SK-N-SH (cell line): Measurements from ENCODE around the gene LACTBL1. TPM values are rescaled to one million over a fixed set of nuclear protein-coding genes. Genes with fewer than 3 reads are reported as not detected.

ENCODE experiments used
- CTCF ChIA-PET: fragments of 300-600, 350-600 bp; formaldehyde crosslinking; extraction: SDS; loops from one replicate; lab custom pipeline; 2021; lab: Yijun Ruan, JAX
- POLR2A ChIA-PET: fragments of 350-600 bp; sonication (Branson Sonifier 250); formaldehyde crosslinking; extraction: SDS; loops from one replicate; lab custom pipeline; 2020; ENCODE audit warnings: antibody characterized with exemption, inconsistent platforms; lab: Yijun Ruan, JAX
- DNase-seq: peaks from one replicate; pipeline ENCODE4 v3.0.0; 2012
- H2AFZ ChIP-seq: fragments of 200-600 bp; sonication (generic); 2 replicates; pipeline ENCODE4 v1.8.1; 2016; ENCODE audit warnings: antibody characterized with exemption, mild to moderate bottlenecking, low read depth
- H3F3A ChIP-seq: fragments of 200-600 bp; sonication (generic); replicated peaks from 2 replicates; pipeline ENCODE3; 2016; ENCODE audit warnings: antibody characterized with exemption, mild to moderate bottlenecking; ENCODE audit not compliant: insufficient read depth
- H3K27ac ChIP-seq, 2 experiments: fragments of 200-500 bp in 1 of 2; fragments of 200-600 bp in 1 of 2; sonication (Bioruptor generic) in 1 of 2; sonication (generic), shearing (Covaris generic) in 1 of 2; 2 replicates each; pipeline versions ENCODE4 v1.5.1 to v1.6.1; 2014 to 2016; ENCODE audit warnings: low read depth in 2 of 2, inconsistent platforms in 1 of 2, low read length in 1 of 2, mild to moderate bottlenecking in 1 of 2, mixed read lengths in 1 of 2
- H3K27me3 ChIP-seq: fragments of 200-600 bp; sonication (generic), shearing (Covaris generic); 2 replicates; pipeline ENCODE4 v1.6.1; 2016; ENCODE audit warnings: mixed run types; ENCODE audit not compliant: insufficient read depth
- H3K36me3 ChIP-seq, 2 experiments: fragments of 200-500 bp in 1 of 2; fragments of 200-600 bp in 1 of 2; sonication (Bioruptor generic) in 1 of 2; sonication (generic) in 1 of 2; replicated peaks in 1 of 2; 2 replicates each; pipeline versions ENCODE3 to v1.5.1; 2014 to 2016; ENCODE audit warnings: low read length in 1 of 2, mild to moderate bottlenecking in 1 of 2; ENCODE audit not compliant: insufficient read depth in 2 of 2, control insufficient read depth in 1 of 2
- H3K4me1 ChIP-seq, 2 experiments: fragments of 200-500 bp in 1 of 2; fragments of 200-600 bp in 1 of 2; sonication (Bioruptor generic) in 1 of 2; sonication (generic), shearing (Covaris generic) in 1 of 2; 2 replicates each; pipeline versions ENCODE4 v1.5.1 to v1.6.1; 2014 to 2016; ENCODE audit warnings: low read depth in 1 of 2, low read length in 1 of 2, mixed run types in 1 of 2; ENCODE audit not compliant: insufficient read depth in 2 of 2, control insufficient read depth in 1 of 2
- H3K4me2 ChIP-seq: fragments of 200-600 bp; sonication (generic), shearing (Covaris generic); 2 replicates; pipeline ENCODE4 v1.6.1; 2017; ENCODE audit warnings: mixed run types
- H3K4me3 ChIP-seq, 2 experiments: fragments of 200-500 bp in 1 of 2; fragments of 200-600 bp in 1 of 2; sonication (Bioruptor generic) in 1 of 2; sonication (generic), shearing (Covaris generic) in 1 of 2; 2 replicates each; pipeline versions ENCODE4 v1.5.1 to v1.8.1; 2014 to 2016; ENCODE audit warnings: low read depth in 2 of 2, inconsistent platforms in 1 of 2, low read length in 1 of 2, mild to moderate bottlenecking in 1 of 2, mixed read lengths in 1 of 2, moderate library complexity in 1 of 2
- H3K79me2 ChIP-seq: fragments of 200-600 bp; sonication (generic); 2 replicates; pipeline ENCODE4 v1.8.1; 2017; ENCODE audit warnings: mild to moderate bottlenecking; ENCODE audit not compliant: insufficient read depth
- H3K9ac ChIP-seq: fragments of 200-600 bp; sonication (generic); 2 replicates; pipeline ENCODE4 v1.6.1; 2017; ENCODE audit warnings: mixed run types
- H3K9me2 ChIP-seq: fragments of 200-600 bp; sonication (generic); 2 replicates; pipeline ENCODE4 v1.6.1; 2017; ENCODE audit warnings: mixed run types
- H3K9me3 ChIP-seq: fragments of 200-600 bp; sonication (generic); 2 replicates; pipeline ENCODE4 v1.6.1; 2017; ENCODE audit warnings: mixed run types, mild to moderate bottlenecking, moderate library complexity
- H4K20me1 ChIP-seq: fragments of 200-600 bp; sonication (generic); 2 replicates; pipeline ENCODE4 v1.6.1; 2017; ENCODE audit warnings: mild to moderate bottlenecking, mixed run types; ENCODE audit not compliant: insufficient read depth
- CHD2 ChIP-seq: fragments of 150-350 bp; IDR thresholded peaks from 2 replicates; pipeline ENCODE4 v1.6.1; 2018; ENCODE audit warnings: low read length; ENCODE audit not compliant: partially characterized antibody
- EP300 ChIP-seq, 2 experiments: IDR thresholded peaks; 2 replicates each; pipeline versions ENCODE4 v1.4.0 to v1.6.1; 2012; ENCODE audit warnings: borderline replicate concordance in 1 of 2, low read depth in 1 of 2, low read length in 1 of 2
- FOSL2 ChIP-seq: IDR thresholded peaks from 2 replicates; pipeline ENCODE4 v1.4.0; 2012; ENCODE audit warnings: low read depth, mild to moderate bottlenecking, moderate library complexity, borderline replicate concordance
- FOXM1 ChIP-seq: IDR thresholded peaks from 2 replicates; pipeline ENCODE4 v1.4.0; 2012; ENCODE audit warnings: low read depth, mild to moderate bottlenecking
- GABPA ChIP-seq: IDR thresholded peaks from 2 replicates; pipeline ENCODE4 v1.4.0; 2012; ENCODE audit warnings: low read depth, mild to moderate bottlenecking
- GATA2 ChIP-seq: sonication (generic); formaldehyde crosslinking; IDR thresholded peaks from 2 replicates; pipeline ENCODE4 v1.5.0; 2020; ENCODE audit warnings: mild to moderate bottlenecking, missing genetic modification reagents
- IRF3 ChIP-seq: fragments of 150-350 bp; IDR thresholded peaks from 2 replicates; pipeline ENCODE4 v1.6.1; 2016; ENCODE audit warnings: mild to moderate bottlenecking, low read depth, low read length
- JUND ChIP-seq: IDR thresholded peaks from 2 replicates; pipeline ENCODE4 v1.4.0; 2012
- MXI1 ChIP-seq: IDR thresholded peaks from 2 replicates; pipeline ENCODE4 v1.6.1; 2012; ENCODE audit warnings: mild to moderate bottlenecking, low read depth, low read length, improper control_type of control experiment
- NFIC ChIP-seq: IDR thresholded peaks from 2 replicates; pipeline ENCODE4 v1.4.0; 2012; ENCODE audit warnings: borderline replicate concordance
- PBX3 ChIP-seq: IDR thresholded peaks from 2 replicates; pipeline ENCODE4; 2012
- RAD21 ChIP-seq: IDR thresholded peaks from 2 replicates; pipeline ENCODE4 v1.6.1; 2012; ENCODE audit warnings: mild to moderate bottlenecking, low read length
- RCOR1 ChIP-seq: fragments of 150-350 bp; IDR thresholded peaks from 2 replicates; pipeline ENCODE4 v1.6.1; 2017; ENCODE audit warnings: antibody characterized with exemption, low read length
- REST ChIP-seq: IDR thresholded peaks from 2 replicates; pipeline ENCODE4 v1.6.1; 2012; ENCODE audit warnings: mild to moderate bottlenecking, low read depth, low read length, moderate library complexity
- RFX5 ChIP-seq: IDR thresholded peaks from 2 replicates; pipeline ENCODE4 v1.6.1; 2012; ENCODE audit warnings: mild to moderate bottlenecking, improper control_type of control experiment, low read length
- SIN3A ChIP-seq: IDR thresholded peaks from 2 replicates; pipeline ENCODE4 v1.6.1; 2012; ENCODE audit warnings: low read depth, mild to moderate bottlenecking, low read length, moderate library complexity, borderline replicate concordance
- SMC3 ChIP-seq: IDR thresholded peaks from 2 replicates; pipeline ENCODE4 v1.6.1; 2012; ENCODE audit warnings: low read depth, low read length, improper control_type of control experiment
- USF2 ChIP-seq: fragments of 150-350 bp; IDR thresholded peaks from 2 replicates; pipeline ENCODE4 v1.6.1; 2017; ENCODE audit warnings: antibody characterized with exemption, low read length, low read depth, borderline replicate concordance
- YY1 ChIP-seq: IDR thresholded peaks from 2 replicates; pipeline ENCODE4 v1.4.0; 2012; ENCODE audit warnings: low read depth, mild to moderate bottlenecking
- ZBTB33 ChIP-seq: IDR thresholded peaks from 2 replicates; pipeline ENCODE4 v1.4.0; 2012; ENCODE audit warnings: low read depth, borderline replicate concordance
- WGBS: methylation state at CpG from one replicate; pipeline ENCODE4 v1.1.6; 2017; ENCODE audit warnings: low lambda C conversion rate; 5-methylcytosine and 5-hydroxymethylcytosine counted together
- polyA plus RNA-seq, 3 experiments: library from polyadenylated mRNA; depleted of rRNA; stranded (reverse); fragments of >200 nt; gene quantifications; 2 replicates each; pipeline ENCODE4 v1.2.3, GENCODE V29; 2012

LACTBL1 gene
- polyA plus RNA-seq, 1 of the 3 experiments (the other 2 are of a cell fraction), result not detected

- WGBS, result 93% methylated on average over 7 of the region's 7 CpGs
- no peak for DNase-seq
- no peaks in the 10 kb centered on the region for H3K27me3 ChIP-seq
- H3K9me3 ChIP-seq, result no peaks in the 10 kb centered on the region
- ChIA-PET POLR2A (no interaction called here), CTCF (interaction anchor here (0.8 to 1.0 kb wide), 3 partner anchors 14 to 27 kb away, joined by 3 to 5 read pairs (median 4); no protein-coding TSS in a partner anchor)
- H3K79me2 ChIP-seq, result no peaks in the 10 kb centered on the region
- no peak overlapping the region for H3K4me3 ChIP-seq
- H3K27ac ChIP-seq, result no peak overlapping the region
- H3K4me1 ChIP-seq, result no peaks in the 10 kb centered on the region
- TF ChIP-seq REST, result no peak
- no peak for TF ChIP-seq IRF3
- no peak for TF ChIP-seq PBX3
- TF ChIP-seq RAD21, result no peak
- TF ChIP-seq NFIC, result no peak
- TF ChIP-seq USF2, result no peak
- no peak for TF ChIP-seq FOXM1
- no peak for TF ChIP-seq GATA2
- TF ChIP-seq SIN3A, result no peak
- TF ChIP-seq ZBTB33, result no peak
- no peak for TF ChIP-seq SMC3
- TF ChIP-seq JUND, result no peak
- TF ChIP-seq RCOR1, result no peak
- TF ChIP-seq FOSL2, result no peak
- no peak for TF ChIP-seq CHD2
- no peak for TF ChIP-seq RFX5
- TF ChIP-seq YY1, result no peak
- TF ChIP-seq GABPA, result no peak
- TF ChIP-seq MXI1, result no peak
- TF ChIP-seq EP300 (IDR thresholded peaks at IDR 0.05; ENCODE audit: borderline replicate concordance in 1 of 2, low read depth in 1 of 2, low read length in 1 of 2), result no peak
- no peaks in the 10 kb centered on the region for H4K20me1 ChIP-seq
- no peaks in the 10 kb centered on the region for H3F3A ChIP-seq
- H3K9ac ChIP-seq, result no peak overlapping the region
- no peaks in the 10 kb centered on the region for H3K9me2 ChIP-seq
- peaks cover 0 to 6% of the 10 kb centered on the region in 2 experiments for H3K36me3 ChIP-seq
- no peak overlapping the region for H2AFZ ChIP-seq
- H3K4me2 ChIP-seq, result no peak overlapping the region
These were observed 57.4 kb downstream of the LACTBL1 start for GRCh38 chr1:22915231-22915630.
